HL-60 (cell line): ENCODE results near the gene UQCR11.

Experiments used
- POLR2AphosphoS5 ChIP-seq: IDR thresholded peaks from 2 replicates; pipeline ENCODE4 v1.6.1; 2012; ENCODE audit warnings: low read depth
- TF ChIP-seq, protein P1 (sequence below): IDR thresholded peaks from one replicate; pipeline ENCODE4 v1.5.1; 2011; ENCODE audit warnings: low read length, control low read depth, inconsistent platforms; ENCODE audit not compliant: insufficient read depth

GRCh38 chr19:1622541-1622940 lies 17.3 kb upstream of the UQCR11 start:
- TF ChIP-seq POLR2AphosphoS5: no peak
- TF ChIP-seq, protein P1, sequence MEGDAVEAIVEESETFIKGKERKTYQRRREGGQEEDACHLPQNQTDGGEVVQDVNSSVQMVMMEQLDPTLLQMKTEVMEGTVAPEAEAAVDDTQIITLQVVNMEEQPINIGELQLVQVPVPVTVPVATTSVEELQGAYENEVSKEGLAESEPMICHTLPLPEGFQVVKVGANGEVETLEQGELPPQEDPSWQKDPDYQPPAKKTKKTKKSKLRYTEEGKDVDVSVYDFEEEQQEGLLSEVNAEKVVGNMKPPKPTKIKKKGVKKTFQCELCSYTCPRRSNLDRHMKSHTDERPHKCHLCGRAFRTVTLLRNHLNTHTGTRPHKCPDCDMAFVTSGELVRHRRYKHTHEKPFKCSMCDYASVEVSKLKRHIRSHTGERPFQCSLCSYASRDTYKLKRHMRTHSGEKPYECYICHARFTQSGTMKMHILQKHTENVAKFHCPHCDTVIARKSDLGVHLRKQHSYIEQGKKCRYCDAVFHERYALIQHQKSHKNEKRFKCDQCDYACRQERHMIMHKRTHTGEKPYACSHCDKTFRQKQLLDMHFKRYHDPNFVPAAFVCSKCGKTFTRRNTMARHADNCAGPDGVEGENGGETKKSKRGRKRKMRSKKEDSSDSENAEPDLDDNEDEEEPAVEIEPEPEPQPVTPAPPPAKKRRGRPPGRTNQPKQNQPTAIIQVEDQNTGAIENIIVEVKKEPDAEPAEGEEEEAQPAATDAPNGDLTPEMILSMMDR: no peak
